Fibroblast of villous mesenchyme (primary cell): ENCODE measurements around the gene RPS6KA1. TPM values are rescaled to one million over a fixed set of nuclear protein-coding genes. Genes with fewer than 3 reads are reported as not detected.
"Not testable (repeated sequence)": the region's sequence is repeated elsewhere in the genome, so short reads cannot be mapped to it uniquely, and the experiment has no call there.

Experiments
- DNase-seq: peaks from one replicate; pipeline ENCODE4 v3.0.0-alpha.2; 2010; ENCODE audit warnings: low read depth
- H3K4me3 ChIP-seq: 2 replicates; pipeline ENCODE4 v1.5.1; 2011; ENCODE audit warnings: low read depth, mild to moderate bottlenecking, low read length
- CTCF ChIP-seq: IDR thresholded peaks from 2 replicates; pipeline ENCODE4 v1.5.1; 2012; ENCODE audit warnings: low read depth, mild to moderate bottlenecking, low read length; ENCODE audit not compliant: insufficient read depth
- small RNA-seq: library from RNA; depleted of rRNA; stranded (forward); fragments of <200 nt; gene quantifications from one replicate; pipeline ENCODE3, GENCODE V24; 2012
- total RNA-seq: library from RNA; depleted of rRNA; stranded (reverse); fragments of >200 nt; gene quantifications from 2 replicates; pipeline ENCODE4 v1.2.3, GENCODE V29; 2012

RPS6KA1 gene
- total RNA-seq, 1 donor: 6.9 TPM

DNA sequence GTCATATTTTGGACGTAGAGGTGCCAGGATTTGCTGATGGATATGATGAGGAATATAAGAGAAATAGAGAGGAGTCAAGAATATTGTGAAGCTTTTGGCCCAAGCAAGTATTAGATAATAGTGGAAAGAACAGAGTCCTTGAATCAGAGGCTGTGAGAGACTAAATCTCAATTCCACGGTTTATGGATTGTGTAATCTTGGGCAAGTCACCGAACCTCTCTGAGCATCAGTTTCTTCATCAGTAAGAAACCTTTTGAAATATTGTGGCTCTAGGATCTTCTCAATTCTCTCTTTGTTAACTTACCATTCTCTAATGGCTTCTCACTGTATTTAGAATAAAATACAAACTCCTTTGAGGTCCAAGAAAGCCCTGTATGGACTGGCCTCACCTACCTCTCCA lies 77.6 kb downstream of the RPS6KA1 start:
- no peak for TF ChIP-seq CTCF
- no peak overlapping the region for H3K4me3 ChIP-seq
- peak; percentile 6 for DNase-seq

DNA sequence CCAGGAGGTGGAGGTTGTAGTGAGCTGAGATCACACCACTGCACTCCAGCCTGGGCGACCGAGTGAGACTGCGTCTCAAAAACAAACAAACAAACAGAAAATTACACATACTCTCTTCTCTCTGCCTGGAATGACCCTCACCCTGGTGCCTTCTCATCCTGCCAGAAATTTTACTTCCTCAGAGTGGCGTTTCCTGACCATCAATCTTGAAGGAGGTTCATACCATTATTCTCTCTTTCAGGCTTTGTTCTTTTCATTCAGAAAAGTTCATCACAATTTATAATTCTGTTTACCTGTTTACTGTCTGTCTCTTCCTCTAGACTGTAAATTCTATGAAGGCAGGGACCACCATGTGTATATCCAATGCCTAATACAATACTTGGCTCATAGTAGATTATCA lies 79.3 kb downstream of the RPS6KA1 start:
- peak; percentile 11 for DNase-seq
- no peak overlapping the region for H3K4me3 ChIP-seq
- TF ChIP-seq CTCF: no peak

GRCh38 chr1:26610781-26611180 lies 81.2 kb downstream of the RPS6KA1 start:
- no peak for DNase-seq
- H3K4me3 ChIP-seq: no peak overlapping the region
- TF ChIP-seq CTCF: no peak

DNA sequence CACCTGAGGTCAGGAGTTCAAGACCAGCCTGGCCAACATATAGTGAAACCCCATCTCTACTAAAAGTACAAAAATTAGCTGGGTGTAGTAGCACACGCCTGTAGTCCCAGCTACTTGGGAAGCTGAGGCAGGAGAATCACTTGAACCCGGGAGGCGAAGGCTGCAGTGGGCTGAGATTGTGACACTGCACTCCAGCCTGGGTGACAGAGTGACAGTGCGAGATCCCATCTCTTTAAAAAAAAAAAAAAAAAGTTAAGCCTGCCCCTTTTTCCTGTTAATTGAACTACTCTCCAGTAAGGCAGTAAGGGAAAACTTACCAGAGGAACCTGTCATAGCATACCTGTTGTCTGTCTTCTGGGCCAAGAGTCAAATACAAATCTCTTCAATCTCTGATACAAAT lies 83.1 kb downstream of the RPS6KA1 start:
- DNase-seq, H3K4me3 ChIP-seq: not testable (repeated sequence)

DNA sequence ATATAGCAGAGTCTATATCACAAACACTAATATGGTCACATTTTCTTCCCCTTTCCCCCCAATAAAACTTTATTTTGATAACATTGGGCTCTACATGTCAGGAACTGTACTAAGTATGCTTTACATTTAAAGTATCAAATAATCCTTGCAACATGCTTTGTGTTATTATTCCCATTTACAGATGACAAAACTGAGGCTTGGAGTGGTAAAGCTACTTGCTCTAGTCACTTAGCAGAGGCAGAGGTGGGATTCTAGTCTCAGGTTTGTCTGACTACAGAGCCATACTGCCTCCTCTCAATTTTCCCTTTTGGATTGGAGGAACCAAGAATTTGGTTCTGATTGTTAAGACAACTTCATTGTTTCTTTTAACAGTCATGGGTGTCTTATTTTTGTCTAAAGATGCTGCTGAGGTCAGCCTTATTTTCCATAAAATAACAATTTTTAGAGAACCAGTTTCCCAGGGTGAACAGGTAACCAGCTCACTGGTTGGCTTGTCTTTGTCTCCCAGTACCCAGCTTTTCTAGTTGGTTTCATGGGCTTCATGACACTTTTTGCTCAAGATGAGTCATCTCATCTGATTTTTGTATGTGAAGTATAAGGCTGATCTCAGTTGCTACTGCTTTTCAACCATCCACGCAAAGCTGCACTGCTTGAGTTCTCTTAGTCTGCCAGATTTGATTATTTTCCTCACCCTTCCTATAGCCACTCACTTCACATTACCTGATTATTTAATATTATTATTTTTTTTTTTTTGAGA lies 85.3 kb downstream of the RPS6KA1 start:
- TF ChIP-seq CTCF: no peak
- DNase-seq: no peak
- H3K4me3 ChIP-seq: no peak overlapping the region

DNA sequence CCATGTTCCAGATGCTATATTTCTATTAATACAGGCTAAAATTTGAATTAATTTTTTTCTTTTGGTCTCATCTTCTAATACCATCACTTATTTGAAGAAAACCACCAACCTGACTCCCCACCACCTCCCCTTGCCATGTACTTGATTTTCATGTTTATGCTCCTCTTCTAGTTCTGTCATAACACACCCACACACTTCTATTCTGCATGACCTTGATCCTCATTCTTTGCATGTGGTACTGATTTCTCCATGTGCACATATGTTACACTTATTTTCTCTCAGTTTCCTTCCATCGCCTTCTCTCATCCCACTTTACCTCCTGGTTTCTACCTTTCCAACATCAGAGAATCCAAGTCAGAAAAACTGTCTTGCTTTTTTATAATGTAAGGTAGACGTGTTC lies 87.3 kb downstream of the RPS6KA1 start:
- TF ChIP-seq CTCF: no peak
- no peak for DNase-seq
- no peak overlapping the region for H3K4me3 ChIP-seq

- TF ChIP-seq CTCF: no peak
- H3K4me3 ChIP-seq: no peak overlapping the region
- no peak for DNase-seq
These were observed 89.0 kb downstream of the RPS6KA1 start for GRCh38 chr1:26618561-26618960.

Small RNA genes lying within 50 kb of the gene (small RNA-seq; reads per million reads assigned to genes)
- gene MIR1976: not detected
- gene RF00019: not detected
- gene RNU7-29P: not detected

Other genes with a start within 250 kb of the RPS6KA1 start
- 18.1 and 26.4 TPM in 2 replicates for gene SH3BGRL3, start 249.7 kb upstream of the RPS6KA1 start, total RNA-seq
- gene UBXN11, start 223.1 kb upstream of the RPS6KA1 start, total RNA-seq: 2.9 and 5.6 TPM in 2 replicates
- not detected in 2 replicates for gene CD52, start 211.8 kb upstream of the RPS6KA1 start, total RNA-seq
- gene CRYBG2, start 175.6 kb upstream of the RPS6KA1 start, total RNA-seq: not detected in 2 replicates
- not detected in 2 replicates for gene ZNF683, start 157.0 kb upstream of the RPS6KA1 start, total RNA-seq
- not detected in 2 replicates for gene LIN28A, start 118.9 kb upstream of the RPS6KA1 start, total RNA-seq
- 57.7 and 69.1 TPM in 2 replicates for gene DHDDS, start 97.4 kb upstream of the RPS6KA1 start, total RNA-seq
- 223 and 252 TPM in 2 replicates for gene HMGN2, start 57.3 kb upstream of the RPS6KA1 start, total RNA-seq
- gene ARID1A, start 166.3 kb downstream of the RPS6KA1 start, total RNA-seq: 24.8 and 31.1 TPM in 2 replicates